GM10266 (cell line): ENCODE results near the gene GRID1.

Experiments
- DNase-seq: peaks from one replicate; pipeline ENCODE4 v3.0.0; 2012; ENCODE audit errors: extremely low spot score
- TF ChIP-seq, protein P1 (sequence below): IDR thresholded peaks from 2 replicates; pipeline ENCODE4 v1.5.1; 2012; ENCODE audit warnings: mild to moderate bottlenecking, low read depth; ENCODE audit not compliant: control insufficient read depth, insufficient read depth; ENCODE audit errors: missing control alignments

The GRID1 gene

DNA sequence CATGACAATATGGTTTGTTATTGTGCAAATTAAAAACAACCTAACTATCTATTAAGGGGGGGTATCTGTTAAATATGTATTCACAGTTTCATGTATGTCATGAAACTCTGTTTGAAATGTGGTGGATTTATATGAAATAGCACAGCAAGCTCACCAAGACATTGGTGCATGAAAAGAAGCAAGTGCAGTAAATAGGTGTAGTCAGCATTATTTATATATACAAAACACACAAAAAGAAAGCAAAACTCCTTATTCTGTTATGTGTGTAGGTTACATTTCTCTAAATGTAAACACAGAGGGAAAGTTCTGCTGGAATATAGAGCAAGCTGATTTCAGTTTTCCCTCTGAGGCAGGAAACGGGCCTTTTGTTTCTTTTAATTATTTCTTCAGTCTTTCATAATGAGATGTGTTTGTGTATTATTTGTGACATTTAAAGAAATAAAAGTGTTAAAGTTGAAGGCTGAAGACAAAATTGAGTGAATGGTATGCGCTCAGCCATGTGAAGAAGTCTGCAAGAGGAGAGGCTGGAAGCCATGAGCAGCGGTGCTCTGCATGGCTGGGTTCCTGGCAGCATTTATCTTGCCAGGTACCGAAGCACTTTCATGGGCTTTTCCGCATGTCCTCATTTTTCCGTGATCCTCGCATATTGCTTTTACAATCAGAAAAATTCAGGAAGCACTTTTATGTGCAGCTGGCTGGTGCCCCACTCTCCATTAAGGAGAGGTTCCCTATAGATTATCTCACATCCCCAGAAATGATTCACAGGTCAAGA lies 38.5 kb downstream of the GRID1 start:
- TF ChIP-seq, protein P1, sequence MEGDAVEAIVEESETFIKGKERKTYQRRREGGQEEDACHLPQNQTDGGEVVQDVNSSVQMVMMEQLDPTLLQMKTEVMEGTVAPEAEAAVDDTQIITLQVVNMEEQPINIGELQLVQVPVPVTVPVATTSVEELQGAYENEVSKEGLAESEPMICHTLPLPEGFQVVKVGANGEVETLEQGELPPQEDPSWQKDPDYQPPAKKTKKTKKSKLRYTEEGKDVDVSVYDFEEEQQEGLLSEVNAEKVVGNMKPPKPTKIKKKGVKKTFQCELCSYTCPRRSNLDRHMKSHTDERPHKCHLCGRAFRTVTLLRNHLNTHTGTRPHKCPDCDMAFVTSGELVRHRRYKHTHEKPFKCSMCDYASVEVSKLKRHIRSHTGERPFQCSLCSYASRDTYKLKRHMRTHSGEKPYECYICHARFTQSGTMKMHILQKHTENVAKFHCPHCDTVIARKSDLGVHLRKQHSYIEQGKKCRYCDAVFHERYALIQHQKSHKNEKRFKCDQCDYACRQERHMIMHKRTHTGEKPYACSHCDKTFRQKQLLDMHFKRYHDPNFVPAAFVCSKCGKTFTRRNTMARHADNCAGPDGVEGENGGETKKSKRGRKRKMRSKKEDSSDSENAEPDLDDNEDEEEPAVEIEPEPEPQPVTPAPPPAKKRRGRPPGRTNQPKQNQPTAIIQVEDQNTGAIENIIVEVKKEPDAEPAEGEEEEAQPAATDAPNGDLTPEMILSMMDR: no peak
- DNase-seq: no peak

DNA sequence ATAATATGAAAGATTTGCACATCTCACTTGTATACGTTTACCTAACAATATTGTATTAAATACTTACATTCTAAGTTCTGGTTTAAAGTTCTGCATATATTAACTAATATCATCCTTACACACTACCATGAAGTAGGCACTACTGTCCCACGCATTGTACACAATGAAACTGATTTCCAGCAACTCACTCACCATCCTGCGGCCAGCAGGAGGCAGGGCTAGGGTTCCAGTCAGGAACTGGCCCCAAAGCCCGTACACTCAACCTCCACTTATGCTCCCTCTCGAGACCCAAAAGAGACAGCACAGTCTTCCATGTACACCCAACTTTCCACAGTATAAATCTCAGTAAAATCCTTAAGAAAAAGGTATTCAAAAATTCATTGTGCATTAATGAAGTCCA lies 41.4 kb downstream of the GRID1 start:
- DNase-seq: no peak
- TF ChIP-seq, protein P1: no peak

GRCh38 chr10:86321568-86321967 lies 45.0 kb downstream of the GRID1 start:
- TF ChIP-seq, protein P1: no peak
- no peak for DNase-seq

DNA sequence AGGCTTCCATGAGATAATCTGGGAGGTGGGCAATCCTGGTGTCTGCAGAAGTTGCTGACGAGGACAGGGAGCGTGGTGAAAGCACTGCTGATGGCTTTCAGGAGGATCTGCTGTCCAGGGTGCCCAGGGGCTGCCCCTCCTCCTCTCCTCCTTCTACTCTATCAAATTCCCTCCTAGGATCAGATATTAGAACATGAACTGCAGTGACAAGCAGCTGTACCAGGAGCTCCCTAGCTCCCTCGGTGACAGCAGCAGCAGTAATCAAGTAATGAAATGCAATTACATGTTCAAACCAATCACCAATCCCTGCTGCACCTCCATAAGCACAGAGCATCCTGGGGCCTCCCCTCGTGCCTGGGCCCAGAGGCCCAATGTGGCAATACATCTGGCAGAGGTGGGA lies 46.9 kb downstream of the GRID1 start:
- DNase-seq: no peak
- TF ChIP-seq, protein P1: no peak

GRCh38 chr10:86317949-86318725 lies 48.5 kb downstream of the GRID1 start:
- no peak for DNase-seq
- TF ChIP-seq, protein P1: no peak

DNA sequence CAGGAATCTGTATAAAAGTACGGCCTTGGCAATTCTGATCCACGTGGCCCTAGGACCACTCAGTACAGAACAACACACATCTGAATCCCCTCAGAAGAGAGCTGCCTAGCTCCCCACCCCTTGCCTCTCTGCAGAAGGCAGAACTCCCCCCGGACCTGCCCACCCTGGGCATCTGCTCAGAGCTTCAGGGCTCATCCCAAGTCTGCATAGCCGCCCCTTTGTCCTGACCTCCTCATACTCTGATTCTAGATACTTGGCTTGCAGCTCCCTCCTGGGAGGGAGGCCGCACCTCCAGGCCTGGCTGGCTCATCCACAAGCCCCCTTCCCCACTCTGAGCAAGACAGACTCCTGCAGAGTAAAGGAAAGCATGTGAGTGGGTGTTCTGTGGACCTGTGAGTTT lies 49.6 kb downstream of the GRID1 start:
- TF ChIP-seq, protein P1: no peak
- no peak for DNase-seq
